ENCODE results near the gene R3HDM2.

GRCh38 chr12:57474862-57475261 is 44.0 kb upstream of the R3HDM2 start:
- TF ChIP-seq CTCF (IDR thresholded peaks at IDR 0.05; ENCODE audit: low read depth, low read length) (no peak), POLR2A (IDR thresholded peaks at IDR 0.05; ENCODE audit: extremely low read depth, insufficient read length) (no peak), MAX (IDR thresholded peaks at IDR 0.05; ENCODE audit: low read depth, low read length) (no peak)
